IPS DF 6.9 (cell line): ENCODE results near the gene TFB2M.
"Not testable (repeated sequence)": the region's sequence is repeated elsewhere in the genome, so short reads cannot be mapped to it uniquely, and the experiment has no call there.

Source experiments
- DNase-seq: peaks from one replicate; pipeline ENCODE4 v3.0.0-alpha.2; 2013; ENCODE audit warnings: low read depth, low spot score
- H3K27ac ChIP-seq: one replicate; pipeline ENCODE4 v1.5.1; 2013; ENCODE audit warnings: low read length, control low read depth
- H3K27me3 ChIP-seq: 2 replicates; pipeline ENCODE4 v1.6.1; 2013; ENCODE audit warnings: mild to moderate bottlenecking, low read length; ENCODE audit not compliant: control insufficient read depth, insufficient read depth
- H3K36me3 ChIP-seq: 2 replicates; pipeline ENCODE4 v1.6.1; 2013; ENCODE audit warnings: low read length; ENCODE audit not compliant: control insufficient read depth, insufficient read depth
- H3K4me1 ChIP-seq: 2 replicates; pipeline ENCODE4 v1.6.1; 2013; ENCODE audit warnings: low read length; ENCODE audit not compliant: control insufficient read depth, insufficient read depth
- H3K4me3 ChIP-seq: 2 replicates; pipeline ENCODE4 v1.5.1; 2013; ENCODE audit warnings: mild to moderate bottlenecking, low read length
- H3K9me3 ChIP-seq: 2 replicates; pipeline ENCODE4 v1.6.1; 2013; ENCODE audit warnings: low read length, inconsistent platforms; ENCODE audit not compliant: control insufficient read depth, insufficient read depth
- WGBS: extraction: QIAGEN DNeasy Blood & Tissue Kit; methylation state at CpG from one replicate; pipeline ENCODE4 v1.1.7; 2013; ENCODE audit warnings: mixed read lengths, missing lambda C conversion rate; ENCODE audit not compliant: insufficient read length, insufficient coverage; 5-methylcytosine and 5-hydroxymethylcytosine counted together

The TFB2M gene

GRCh38 chr1:246597340-246597739 lies 31.3 kb upstream of the TFB2M start:
- no peak for DNase-seq
- H3K4me3 ChIP-seq = no peak overlapping the region
- H3K4me1 ChIP-seq = no peaks in the 10 kb centered on the region
- H3K9me3 ChIP-seq = no peaks in the 10 kb centered on the region
- H3K27me3 ChIP-seq = no peaks in the 10 kb centered on the region
- no peaks in the 10 kb centered on the region for H3K36me3 ChIP-seq
- H3K27ac ChIP-seq = no peak overlapping the region
- no CpG with 5 or more reads among the region's 5 CpGs for WGBS

GRCh38 chr1:246595146-246595545 lies 29.1 kb upstream of the TFB2M start:
- no peaks in the 10 kb centered on the region for H3K27me3 ChIP-seq
- no peak for DNase-seq
- no peaks in the 10 kb centered on the region for H3K9me3 ChIP-seq
- H3K4me3 ChIP-seq = no peak overlapping the region
- no peak overlapping the region for H3K27ac ChIP-seq
- WGBS = no CpG with 5 or more reads among the region's 3 CpGs
- no peaks in the 10 kb centered on the region for H3K36me3 ChIP-seq
- no peaks in the 10 kb centered on the region for H3K4me1 ChIP-seq

- H3K36me3 ChIP-seq = no peaks in the 10 kb centered on the region
- no peak overlapping the region for H3K27ac ChIP-seq
- no peak overlapping the region for H3K4me3 ChIP-seq
- no peaks in the 10 kb centered on the region for H3K4me1 ChIP-seq
- DNase-seq = no peak
- no peaks in the 10 kb centered on the region for H3K9me3 ChIP-seq
- no peaks in the 10 kb centered on the region for H3K27me3 ChIP-seq
Observed at GRCh38 chr1:246592695-246593094, 26.6 kb upstream of the TFB2M start.

GRCh38 chr1:246591958-246592357 lies 25.9 kb upstream of the TFB2M start:
- WGBS = no CpG with 5 or more reads among the region's 13 CpGs
- H3K4me1 ChIP-seq = no peaks in the 10 kb centered on the region
- H3K9me3 ChIP-seq = no peaks in the 10 kb centered on the region
- no peaks in the 10 kb centered on the region for H3K27me3 ChIP-seq
- H3K36me3 ChIP-seq = no peaks in the 10 kb centered on the region
- no peak overlapping the region for H3K27ac ChIP-seq
- no peak overlapping the region for H3K4me3 ChIP-seq
- no peak for DNase-seq

GRCh38 chr1:246591504-246591903 lies 25.4 kb upstream of the TFB2M start:
- H3K36me3 ChIP-seq = no peaks in the 10 kb centered on the region
- H3K9me3 ChIP-seq = no peaks in the 10 kb centered on the region
- WGBS = no CpG with 5 or more reads among the region's 6 CpGs
- H3K27me3 ChIP-seq = no peaks in the 10 kb centered on the region
- DNase-seq = no peak
- no peaks in the 10 kb centered on the region for H3K4me1 ChIP-seq
- no peak overlapping the region for H3K27ac ChIP-seq
- no peak overlapping the region for H3K4me3 ChIP-seq

- DNase-seq = no peak
- Histone ChIP-seq H3K27me3 (no peaks in the 10 kb centered on the region), H3K9me3 (no peaks in the 10 kb centered on the region), H3K27ac (no peak overlapping the region), H3K4me3 (no peak overlapping the region), H3K4me1 (no peaks in the 10 kb centered on the region), H3K36me3 (no peaks in the 10 kb centered on the region)
Observed at GRCh38 chr1:246591047-246591446, 25.0 kb upstream of the TFB2M start.

- not testable (repeated sequence) for H3K36me3 ChIP-seq, H3K27ac ChIP-seq, DNase-seq, H3K27me3 ChIP-seq, H3K4me1 ChIP-seq, H3K9me3 ChIP-seq, H3K4me3 ChIP-seq
- WGBS = no CpG with 5 or more reads among the region's 10 CpGs
Observed at GRCh38 chr1:246589919-246590318, 23.9 kb upstream of the TFB2M start.

GRCh38 chr1:246588159-246588721 lies 22.2 kb upstream of the TFB2M start:
- no peak for DNase-seq
- Histone ChIP-seq H3K4me1 (no peaks in the 10 kb centered on the region), H3K4me3 (no peak overlapping the region), H3K9me3 (no peaks in the 10 kb centered on the region), H3K27ac (no peak overlapping the region), H3K27me3 (no peaks in the 10 kb centered on the region), H3K36me3 (no peaks in the 10 kb centered on the region)
- 100% methylated on average over 1 of the region's 2 CpGs for WGBS

- Histone ChIP-seq H3K4me3 (no peak overlapping the region), H3K36me3 (no peaks in the 10 kb centered on the region), H3K27ac (no peak overlapping the region), H3K27me3 (no peaks in the 10 kb centered on the region), H3K4me1 (no peaks in the 10 kb centered on the region), H3K9me3 (no peaks in the 10 kb centered on the region)
- WGBS = no CpG with 5 or more reads among the region's 3 CpGs
- no peak for DNase-seq
Observed at GRCh38 chr1:246587606-246588005, 21.5 kb upstream of the TFB2M start.

GRCh38 chr1:246587032-246587431 lies 21.0 kb upstream of the TFB2M start:
- H3K27me3 ChIP-seq = no peaks in the 10 kb centered on the region
- H3K9me3 ChIP-seq = no peaks in the 10 kb centered on the region
- no CpG with 5 or more reads among the region's 3 CpGs for WGBS
- H3K4me3 ChIP-seq = no peak overlapping the region
- DNase-seq = no peak
- H3K4me1 ChIP-seq = no peaks in the 10 kb centered on the region
- H3K36me3 ChIP-seq = no peaks in the 10 kb centered on the region; the same call in 1 of the 2 replicates
- H3K27ac ChIP-seq = no peak overlapping the region

GRCh38 chr1:246583448-246584185 lies 17.6 kb upstream of the TFB2M start:
- Histone ChIP-seq H3K36me3 (no peaks in the 10 kb centered on the region; the same call in 1 of the 2 replicates), H3K27me3 (no peaks in the 10 kb centered on the region), H3K27ac (no peak overlapping the region), H3K4me1 (no peaks in the 10 kb centered on the region), H3K9me3 (no peaks in the 10 kb centered on the region), H3K4me3 (no peak overlapping the region)
- WGBS = no CpG with 5 or more reads among the region's 6 CpGs
- DNase-seq = no peak
